ENCODE data around the gene KCNJ1.

Gene KCNJ1

GRCh38 chr11:128877726-128878125, 10.6 kb upstream of the KCNJ1 start:
- POLR2A ChIA-PET (ENCODE audit: low non-redundant PET), result no interaction called here
- CTCF ChIA-PET, result no interaction called here
- no peak overlapping the region for H3K27ac ChIP-seq
- no peak for DNase-seq (ENCODE audit: low spot score)
- TF ChIP-seq, protein P1, sequence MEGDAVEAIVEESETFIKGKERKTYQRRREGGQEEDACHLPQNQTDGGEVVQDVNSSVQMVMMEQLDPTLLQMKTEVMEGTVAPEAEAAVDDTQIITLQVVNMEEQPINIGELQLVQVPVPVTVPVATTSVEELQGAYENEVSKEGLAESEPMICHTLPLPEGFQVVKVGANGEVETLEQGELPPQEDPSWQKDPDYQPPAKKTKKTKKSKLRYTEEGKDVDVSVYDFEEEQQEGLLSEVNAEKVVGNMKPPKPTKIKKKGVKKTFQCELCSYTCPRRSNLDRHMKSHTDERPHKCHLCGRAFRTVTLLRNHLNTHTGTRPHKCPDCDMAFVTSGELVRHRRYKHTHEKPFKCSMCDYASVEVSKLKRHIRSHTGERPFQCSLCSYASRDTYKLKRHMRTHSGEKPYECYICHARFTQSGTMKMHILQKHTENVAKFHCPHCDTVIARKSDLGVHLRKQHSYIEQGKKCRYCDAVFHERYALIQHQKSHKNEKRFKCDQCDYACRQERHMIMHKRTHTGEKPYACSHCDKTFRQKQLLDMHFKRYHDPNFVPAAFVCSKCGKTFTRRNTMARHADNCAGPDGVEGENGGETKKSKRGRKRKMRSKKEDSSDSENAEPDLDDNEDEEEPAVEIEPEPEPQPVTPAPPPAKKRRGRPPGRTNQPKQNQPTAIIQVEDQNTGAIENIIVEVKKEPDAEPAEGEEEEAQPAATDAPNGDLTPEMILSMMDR (conservative IDR thresholded peaks at IDR 0.05; ENCODE audit: low read depth), result no peak

- ChIA-PET POLR2A (ENCODE audit: low non-redundant PET) (no interaction called here), CTCF (no interaction called here)
- H3K27ac ChIP-seq, result no peak overlapping the region
- DNase-seq (ENCODE audit: low spot score), result no peak
- TF ChIP-seq, protein P1 (conservative IDR thresholded peaks at IDR 0.05; ENCODE audit: low read depth), result no peak
These were observed 9.1 kb upstream of the KCNJ1 start for GRCh38 chr11:128876133-128876650.

GRCh38 chr11:128874427-128874826, 7.3 kb upstream of the KCNJ1 start:
- CTCF ChIA-PET, result interaction anchor here (0.6 to 0.8 kb wide), 8 partner anchors 11 to 475 kb away, joined by 3 to 5 read pairs (median 3); no protein-coding TSS in a partner anchor
- DNase-seq (ENCODE audit: low spot score), result no peak
- TF ChIP-seq, protein P1 (conservative IDR thresholded peaks at IDR 0.05; ENCODE audit: low read depth), result no peak
- no peak overlapping the region for H3K27ac ChIP-seq
- POLR2A ChIA-PET (ENCODE audit: low non-redundant PET), result no interaction called here

GRCh38 chr11:128872594-128872993, 5.5 kb upstream of the KCNJ1 start:
- ChIA-PET CTCF (no interaction called here), POLR2A (ENCODE audit: low non-redundant PET) (no interaction called here)
- DNase-seq (ENCODE audit: low spot score), result no peak
- no peak overlapping the region for H3K27ac ChIP-seq
- TF ChIP-seq, protein P1 (conservative IDR thresholded peaks at IDR 0.05; ENCODE audit: low read depth), result no peak

DNA sequence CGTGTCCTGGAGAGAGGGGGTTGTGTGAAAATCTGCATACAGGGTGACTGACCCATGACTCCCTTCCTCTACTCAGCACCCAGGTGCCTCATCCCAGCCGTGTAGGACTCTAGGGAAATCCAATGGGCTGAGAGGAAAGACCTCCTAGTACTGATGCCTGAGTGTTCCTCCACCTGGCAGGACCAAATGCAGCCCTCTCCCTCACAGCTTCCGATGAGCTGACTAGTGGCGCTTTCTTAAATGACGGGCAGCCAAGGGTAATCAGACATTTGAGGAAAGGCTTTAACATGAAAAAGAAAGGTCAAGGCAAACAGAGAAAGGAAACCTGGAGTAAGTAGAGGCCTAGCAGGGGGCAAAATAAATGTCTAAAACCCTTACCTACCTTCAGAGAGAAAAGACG, 5.0 kb upstream of the KCNJ1 start:
- POLR2A ChIA-PET (ENCODE audit: low non-redundant PET), result no interaction called here
- no peak for DNase-seq (ENCODE audit: low spot score)
- no peak overlapping the region for H3K27ac ChIP-seq
- TF ChIP-seq, protein P1 (conservative IDR thresholded peaks at IDR 0.05; ENCODE audit: low read depth), result no peak
- CTCF ChIA-PET, result no interaction called here

DNA sequence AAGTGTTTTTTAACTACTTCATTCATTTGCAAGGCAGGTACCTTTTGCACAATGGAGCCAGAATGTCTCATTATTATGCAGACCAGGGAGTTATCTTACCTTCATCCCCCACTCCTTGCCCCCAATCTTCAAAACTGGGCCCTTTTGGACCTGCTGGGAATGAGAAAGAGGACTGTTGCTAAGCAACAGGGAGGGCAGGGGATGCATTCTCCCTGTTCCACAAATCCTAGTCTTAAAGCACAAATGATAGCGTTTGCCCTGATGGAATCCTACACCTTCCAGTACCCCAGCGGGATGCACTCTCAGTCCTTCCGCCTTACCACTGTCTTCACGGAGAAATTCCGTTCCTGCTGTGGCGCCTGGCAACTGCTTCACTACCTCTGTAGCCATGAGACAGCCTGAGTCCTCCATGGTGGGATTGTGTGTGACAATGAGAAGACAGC, 4.1 kb upstream of the KCNJ1 start:
- no peak overlapping the region for H3K27ac ChIP-seq
- POLR2A ChIA-PET (ENCODE audit: low non-redundant PET), result no interaction called here
- CTCF ChIA-PET, result no interaction called here
- no peak for DNase-seq (ENCODE audit: low spot score)
- TF ChIP-seq, protein P1 (conservative IDR thresholded peaks at IDR 0.05; ENCODE audit: low read depth), result no peak

Data from RWPE1 (cell line).